GM23338 (cell line): ENCODE results near the gene CATSPERZ. TPM values are rescaled to one million over a fixed set of nuclear protein-coding genes. Genes with fewer than 3 reads are reported as not detected.

Experiments used
- ATAC-seq: fragments of 200-7000 bp; cut with Tn5 transposase; 3 replicates; pipeline ENCODE4 v1.9.1; 2020
- DNase-seq: peaks from one replicate; pipeline ENCODE4 v3.0.0-alpha.2; 2015; ENCODE audit warnings: low spot score
- H2AFZ ChIP-seq: fragments of 200-600 bp; sonication (generic); 2 replicates; pipeline ENCODE4 v1.8.0; 2016; ENCODE audit warnings: antibody characterized with exemption, mild to moderate bottlenecking, moderate library complexity
- H3F3A ChIP-seq: fragments of 200-600 bp; sonication (generic); replicated peaks from 2 replicates; pipeline ENCODE4 v1.8.0; 2017; ENCODE audit warnings: antibody characterized with exemption, mixed run types, low read depth
- H3K27ac ChIP-seq: fragments of 200-600 bp; sonication (generic); 2 replicates; pipeline ENCODE4 v1.6.1; 2016; ENCODE audit warnings: low read depth
- H3K27me3 ChIP-seq: fragments of 200-600 bp; sonication (generic); 2 replicates; pipeline ENCODE4 v1.8.0; 2016; ENCODE audit warnings: mild to moderate bottlenecking, mixed run types, moderate library complexity; ENCODE audit not compliant: insufficient read depth
- H3K36me3 ChIP-seq: fragments of 200-600 bp; sonication (generic); 2 replicates; pipeline ENCODE4 v1.8.0; 2016; ENCODE audit warnings: mild to moderate bottlenecking; ENCODE audit not compliant: insufficient read depth
- H3K4me1 ChIP-seq: fragments of 200-600 bp; sonication (generic); 2 replicates; pipeline ENCODE4 v1.8.0; 2016; ENCODE audit warnings: mild to moderate bottlenecking, moderate library complexity; ENCODE audit not compliant: insufficient read depth
- H3K4me2 ChIP-seq: fragments of 200-600 bp; sonication (generic); 2 replicates; pipeline ENCODE4 v1.7.1; 2017; ENCODE audit warnings: mixed run types
- H3K4me3 ChIP-seq: fragments of 200-600 bp; sonication (generic); 2 replicates; pipeline ENCODE4 v1.6.1; 2016; ENCODE audit warnings: mixed run types
- H3K79me2 ChIP-seq: fragments of 200-600 bp; sonication (generic); replicated peaks from 2 replicates; pipeline ENCODE4 v1.8.0; 2017; ENCODE audit warnings: mild to moderate bottlenecking; ENCODE audit not compliant: insufficient read depth
- H3K9me2 ChIP-seq: fragments of 200-600 bp; sonication (generic); 2 replicates; pipeline ENCODE4 v1.8.0; 2017; ENCODE audit not compliant: insufficient read depth
- H4K20me1 ChIP-seq: fragments of 200-600 bp; sonication (generic); replicated peaks from 2 replicates; pipeline ENCODE4 v1.8.0; 2017; ENCODE audit warnings: mild to moderate bottlenecking; ENCODE audit not compliant: insufficient read depth
- H3K27ac Mint-ChIP-seq: 2 replicates; pipeline ENCODE4 v1.8.0; 2020; ENCODE audit warnings: inconsistent platforms, mild to moderate bottlenecking, moderate library complexity, mixed read lengths
- H3K27me3 Mint-ChIP-seq: 3 replicates; pipeline ENCODE4 v1.8.0; 2022; ENCODE audit warnings: low read depth, mild to moderate bottlenecking, moderate library complexity, mixed read lengths, inconsistent platforms; ENCODE audit not compliant: insufficient read depth, poor library complexity
- H3K36me3 Mint-ChIP-seq: 3 replicates; pipeline ENCODE4 v1.8.0; 2021; ENCODE audit warnings: low read depth, mild to moderate bottlenecking, inconsistent platforms, moderate library complexity, mixed read lengths
- H3K4me1 Mint-ChIP-seq: 3 replicates; pipeline ENCODE4 v1.8.0; 2020; ENCODE audit warnings: mild to moderate bottlenecking, inconsistent platforms, mixed read lengths
- H3K4me3 Mint-ChIP-seq: 3 replicates; pipeline ENCODE4 v1.8.0; 2021; ENCODE audit warnings: moderate library complexity, mild to moderate bottlenecking, inconsistent platforms, mixed read lengths
- H3K9me3 Mint-ChIP-seq: 3 replicates; pipeline ENCODE4 v1.8.0; 2020; ENCODE audit warnings: moderate library complexity, mild to moderate bottlenecking, inconsistent platforms, mixed read lengths
- CTCF ChIP-seq, 2 experiments: fragments of 200-600 bp in 1 of 2; sonication (generic) in 1 of 2; conservative IDR thresholded peaks; 2 replicates each; pipeline versions ENCODE4 v1.5.1 to v1.6.1; 2016 to 2017; ENCODE audit warnings: antibody characterized with exemption in 2 of 2, low read depth in 2 of 2, mild to moderate bottlenecking in 2 of 2, moderate library complexity in 1 of 2
- ETS1 ChIP-seq: IDR thresholded peaks from 2 replicates; pipeline ENCODE4 v1.6.1; 2016; ENCODE audit warnings: antibody characterized with exemption
- EZH2 ChIP-seq: fragments of 200-600 bp; sonication (generic); IDR thresholded peaks from one replicate; pipeline ENCODE4 v1.8.0; 2017; ENCODE audit warnings: antibody characterized with exemption, mild to moderate bottlenecking, low read depth; ENCODE audit not compliant: unreplicated experiment
- EZH2phosphoT487 ChIP-seq: fragments of 200-600 bp; sonication (generic); IDR thresholded peaks from one replicate; pipeline ENCODE4 v1.8.1; 2018; ENCODE audit warnings: antibody characterized with exemption; ENCODE audit not compliant: unreplicated experiment
- POLR2AphosphoS5 ChIP-seq: IDR thresholded peaks from 2 replicates; pipeline ENCODE4 v1.6.1; 2016; ENCODE audit warnings: antibody characterized with exemption, low read depth
- ZNF114 ChIP-seq: fragments of 250-450 bp; sonication (Bioruptor Pico); IDR thresholded peaks from 2 replicates; pipeline ENCODE4 v1.5.0; 2020; ENCODE audit warnings: mild to moderate bottlenecking, moderate library complexity
- ZNF331 ChIP-seq: fragments of 250-450 bp; sonication (Bioruptor Pico); IDR thresholded peaks from 2 replicates; pipeline ENCODE4 v1.5.0; 2020; ENCODE audit warnings: low read depth, mild to moderate bottlenecking, moderate library complexity
- ZNF462 ChIP-seq: fragments of 250-450 bp; sonication (Bioruptor Pico); IDR thresholded peaks from 2 replicates; pipeline ENCODE4 v1.5.0; 2020; ENCODE audit warnings: mild to moderate bottlenecking, moderate library complexity
- polyA plus RNA-seq: library from polyadenylated mRNA; unstranded; fragments of >200 nt; fragmentation: Nextera tagmentation; extraction: Ambion mirVana; gene quantifications from 2 replicates; pipeline ENCODE4 v1.2.1, GENCODE V29; 2016
- total RNA-seq: library from RNA; depleted of rRNA; stranded (reverse); fragments of >200 nt; shearing (Covaris generic); gene quantifications from 2 replicates; pipeline ENCODE4 v1.2.3, GENCODE V29; 2014

Gene CATSPERZ
- total and polyA plus RNA-seq, 2 experiments from 2014 or later, result 0.99 TPM; not detected in 1

GRCh38 chr11:64251016-64251752 lies 49.0 kb upstream of the CATSPERZ start, which contains the start of gene PLCB3:
Gene PLCB3, plus strand, starts transcription at chr11:64251530. Its CDS starts 120 bp downstream, at chr11:64251650.
- Mint-ChIP-seq H3K9me3 (no peaks in the 10 kb centered on the region), H3K27me3 (peaks cover 28% of the 10 kb centered on the region), H3K4me1 (peaks cover 39% of the 10 kb centered on the region), H3K27ac (peak within 1 kb of the TSS; percentile 94), H3K4me3 (peak within 1 kb of the TSS; percentile 92), H3K36me3 (peaks cover 13% of the 10 kb centered on the region)
- Histone ChIP-seq H4K20me1 (no peaks in the 10 kb centered on the region; the same call in none of the 2 replicates), H3K36me3 (no peaks in the 10 kb centered on the region), H3K27me3 (no peaks in the 10 kb centered on the region), H3K4me2 (peak within 1 kb of the TSS; percentile 100), H3K4me3 (peak within 1 kb of the TSS; percentile 100), H3F3A (peaks cover 33% of the 10 kb centered on the region), H3K4me1 (peaks cover 32% of the 10 kb centered on the region), H3K27ac (peak within 1 kb of the TSS; percentile 96), H2AFZ (no peak within 1 kb of the TSS; the same call in 1 of the 2 replicates), H3K79me2 (peaks cover 20% of the 10 kb centered on the region), H3K9me2 (no peaks in the 10 kb centered on the region)
- peak; percentile 52 to 68 for TF ChIP-seq CTCF (conservative IDR thresholded peaks at IDR 0.05; ENCODE audit: low read depth in 2 of 2)
- TF ChIP-seq ETS1, result no peak
- DNase-seq, result peak; percentile 83
- peak; percentile 11 for ATAC-seq

- peaks cover 39% of the 10 kb centered on the region for H3K4me1 Mint-ChIP-seq
- H3K4me3 Mint-ChIP-seq, result peak overlapping the region; percentile 92
- peak overlapping the region; percentile 69; the same call in 1 of the 2 replicates for H3K27ac Mint-ChIP-seq
- Histone ChIP-seq H3K79me2 (peaks cover 19% of the 10 kb centered on the region), H3K36me3 (0 out of 2 replicates have a peak, but pooled peaks cover 4% of the 10 kb centered on the region), H3F3A (peaks cover 33% of the 10 kb centered on the region), H2AFZ (no peak overlapping the region), H4K20me1 (no peaks in the 10 kb centered on the region; the same call in none of the 2 replicates), H3K27me3 (no peaks in the 10 kb centered on the region), H3K4me2 (peak overlapping the region; percentile 98), H3K27ac (no peak overlapping the region), H3K9me2 (no peaks in the 10 kb centered on the region), H3K4me1 (peaks cover 32% of the 10 kb centered on the region), H3K4me3 (peak overlapping the region; percentile 94)
- no peak; the same call in 2 of the 3 replicates for ATAC-seq
- peaks cover 28% of the 10 kb centered on the region for H3K27me3 Mint-ChIP-seq
- H3K36me3 Mint-ChIP-seq, result peaks cover 15% of the 10 kb centered on the region
- no peaks in the 10 kb centered on the region for H3K9me3 Mint-ChIP-seq
- DNase-seq, result no peak
- TF ChIP-seq ZNF462 (CRISPR knock-in tag) (no peak), EZH2 (no peak), ZNF114 (CRISPR knock-in tag) (no peak), ZNF331 (no peak), CTCF (conservative IDR thresholded peaks at IDR 0.05; ENCODE audit: low read depth in 2 of 2) (no peak), EZH2phosphoT487 (no peak), POLR2AphosphoS5 (no peak)
These were observed 48.5 kb upstream of the CATSPERZ start for GRCh38 chr11:64251753-64252002.
